ENCODE data around the gene PLCL1. TPM values are rescaled to one million over a fixed set of nuclear protein-coding genes. Genes with fewer than 3 reads are reported as not detected.
"Not testable (repeated sequence)": the region's sequence is repeated elsewhere in the genome, so short reads cannot be mapped to it uniquely, and the experiment has no call there.

The PLCL1 gene
- total RNA-seq, 1 donor from 2014 or later: 1.2 TPM

GRCh38 chr2:198178766-198179165 lies 374.4 kb downstream of the PLCL1 start:
- Mint-ChIP-seq H3K36me3 (ENCODE audit: unreplicated experiment) (no peaks in the 10 kb centered on the region), H3K4me3 (ENCODE audit: unreplicated experiment) (no peak overlapping the region)

GRCh38 chr2:198186257-198186656 lies 381.9 kb downstream of the PLCL1 start:
- Mint-ChIP-seq H3K27me3 (ENCODE audit: unreplicated experiment) (peaks cover 4% of the 10 kb centered on the region), H3K4me3 (ENCODE audit: unreplicated experiment) (no peak overlapping the region), H3K27ac (ENCODE audit: unreplicated experiment) (no peak overlapping the region), H3K9me3 (ENCODE audit: unreplicated experiment) (no peaks in the 10 kb centered on the region), H3K4me1 (ENCODE audit: unreplicated experiment) (no peaks in the 10 kb centered on the region), H3K36me3 (ENCODE audit: unreplicated experiment) (no peaks in the 10 kb centered on the region)
- no peak for TF ChIP-seq CTCF (IDR thresholded peaks at IDR 0.05)
- DNase-seq (ENCODE audit: extremely low spot score, unreplicated experiment): no peak

More at GRCh38 chr2:198178766-198179165, 374.4 kb downstream of the PLCL1 start:
- no peak overlapping the region for H3K27ac Mint-ChIP-seq (ENCODE audit: unreplicated experiment)
- no peaks in the 10 kb centered on the region for H3K4me1 Mint-ChIP-seq (ENCODE audit: unreplicated experiment)
- no peaks in the 10 kb centered on the region for H3K27me3 Mint-ChIP-seq (ENCODE audit: unreplicated experiment)
- no peak for TF ChIP-seq CTCF (IDR thresholded peaks at IDR 0.05)
- H3K9me3 Mint-ChIP-seq (ENCODE audit: unreplicated experiment): peaks cover 13% of the 10 kb centered on the region
- no peak for DNase-seq (ENCODE audit: extremely low spot score, unreplicated experiment)

GRCh38 chr2:198187841-198188240 lies 383.4 kb downstream of the PLCL1 start:
- DNase-seq (ENCODE audit: extremely low spot score, unreplicated experiment): no peak
- Mint-ChIP-seq H3K9me3 (ENCODE audit: unreplicated experiment) (no peaks in the 10 kb centered on the region), H3K36me3 (ENCODE audit: unreplicated experiment) (no peaks in the 10 kb centered on the region), H3K4me3 (ENCODE audit: unreplicated experiment) (no peak overlapping the region), H3K27me3 (ENCODE audit: unreplicated experiment) (peaks cover 4% of the 10 kb centered on the region), H3K27ac (ENCODE audit: unreplicated experiment) (no peak overlapping the region), H3K4me1 (ENCODE audit: unreplicated experiment) (no peaks in the 10 kb centered on the region)
- TF ChIP-seq CTCF (IDR thresholded peaks at IDR 0.05): no peak

GRCh38 chr2:198188982-198189381 lies 384.6 kb downstream of the PLCL1 start:
- DNase-seq (ENCODE audit: extremely low spot score, unreplicated experiment): no peak
- Mint-ChIP-seq H3K9me3 (ENCODE audit: unreplicated experiment) (no peaks in the 10 kb centered on the region), H3K4me1 (ENCODE audit: unreplicated experiment) (no peaks in the 10 kb centered on the region), H3K36me3 (ENCODE audit: unreplicated experiment) (no peaks in the 10 kb centered on the region), H3K27me3 (ENCODE audit: unreplicated experiment) (peaks cover 4% of the 10 kb centered on the region), H3K27ac (ENCODE audit: unreplicated experiment) (no peak overlapping the region), H3K4me3 (ENCODE audit: unreplicated experiment) (no peak overlapping the region)
- no peak for TF ChIP-seq CTCF (IDR thresholded peaks at IDR 0.05)

- H3K27ac Mint-ChIP-seq (ENCODE audit: unreplicated experiment): no peak overlapping the region
- peaks cover 7% of the 10 kb centered on the region for H3K9me3 Mint-ChIP-seq (ENCODE audit: unreplicated experiment)
- TF ChIP-seq CTCF (IDR thresholded peaks at IDR 0.05): no peak
- no peaks in the 10 kb centered on the region for H3K36me3 Mint-ChIP-seq (ENCODE audit: unreplicated experiment)
- no peaks in the 10 kb centered on the region for H3K4me1 Mint-ChIP-seq (ENCODE audit: unreplicated experiment)
- no peak for DNase-seq (ENCODE audit: extremely low spot score, unreplicated experiment)
- no peak overlapping the region for H3K4me3 Mint-ChIP-seq (ENCODE audit: unreplicated experiment)
- peaks cover 4% of the 10 kb centered on the region for H3K27me3 Mint-ChIP-seq (ENCODE audit: unreplicated experiment)
Observed at GRCh38 chr2:198191651-198192050, 387.3 kb downstream of the PLCL1 start.

GRCh38 chr2:198196556-198196955 lies 392.2 kb downstream of the PLCL1 start:
- H3K4me1 Mint-ChIP-seq (ENCODE audit: unreplicated experiment); H3K27ac Mint-ChIP-seq (ENCODE audit: unreplicated experiment); H3K9me3 Mint-ChIP-seq (ENCODE audit: unreplicated experiment); H3K27me3 Mint-ChIP-seq (ENCODE audit: unreplicated experiment); H3K4me3 Mint-ChIP-seq (ENCODE audit: unreplicated experiment); DNase-seq (ENCODE audit: extremely low spot score, unreplicated experiment); H3K36me3 Mint-ChIP-seq (ENCODE audit: unreplicated experiment): not testable (repeated sequence)
